Measurements from ENCODE around the gene PAX2. TPM values are rescaled to one million over a fixed set of nuclear protein-coding genes. Genes with fewer than 3 reads are reported as not detected.

Gene PAX2
- total RNA-seq, 1 experiment from 2014 or later = not detected

- H3K79me2 ChIP-seq (ENCODE audit: insufficient read depth, low read length) = no peaks in the 10 kb centered on the region
- peak overlapping the region; percentile 11 for H3K4me2 ChIP-seq (ENCODE audit: insufficient read depth, insufficient read length, low read length)
- peaks cover 30 to 69% of the 10 kb centered on the region in 2 experiments for H3K4me1 Mint-ChIP-seq
- no peak overlapping the region for H3T11ph ChIP-seq (ENCODE audit: low read length)
- H3K27ac ChIP-seq (ENCODE audit: insufficient read length, low read depth, low read length) = no peak overlapping the region
- peaks cover 85% of the 10 kb centered on the region for H3K27me3 ChIP-seq (ENCODE audit: insufficient read depth, low read length)
- H2BK12ac ChIP-seq (ENCODE audit: insufficient read length, low read depth, low read length) = no peak overlapping the region
- no CpG with 5 or more reads among the region's 65 CpGs for whole genome bisulfite sequencing (ENCODE audit: extremely low coverage, insufficient read length, low lambda C conversion rate)
- H3K4me1 ChIP-seq (ENCODE audit: insufficient read depth, low read length) = no peaks in the 10 kb centered on the region
- no peak overlapping the region for H2AK5ac ChIP-seq (ENCODE audit: insufficient read length, low read length)
- no peaks in the 10 kb centered on the region for H3K79me1 ChIP-seq (ENCODE audit: insufficient read depth, low read depth, low read length, poor library complexity, severe bottlenecking)
- H3K36me3 Mint-ChIP-seq (ENCODE audit: insufficient read depth in 1 of 3, low read depth in 3 of 3) = 0 out of 7 replicates have a peak, but pooled peaks cover 0 to 1% (median 0%) of the 10 kb centered on the region in 3 experiments
- no peak overlapping the region for H3K4ac ChIP-seq (ENCODE audit: low read depth, low read length)
- H3K9me3 Mint-ChIP-seq = peaks cover 3 to 9% of the 10 kb centered on the region in 2 experiments; a peak in 4 of 5 replicates
- H4K20me1 ChIP-seq (ENCODE audit: control insufficient read depth, insufficient read depth, insufficient read length) = peaks cover 3% of the 10 kb centered on the region
- H3K23me2 ChIP-seq (ENCODE audit: insufficient read length, low read depth, low read length, poor library complexity, severe bottlenecking) = peaks cover 8% of the 10 kb centered on the region
- no peak overlapping the region for H3K27ac Mint-ChIP-seq
- H3K56ac ChIP-seq (ENCODE audit: insufficient read length, low read depth, low read length) = no peak overlapping the region
- no peak overlapping the region for H3K18ac ChIP-seq (ENCODE audit: insufficient read length, low read depth, low read length)
- H2BK20ac ChIP-seq (ENCODE audit: low read depth, low read length, poor library complexity, severe bottlenecking) = no peak overlapping the region
- H3K27me3 Mint-ChIP-seq (ENCODE audit: low read depth) = peaks cover 100% of the 10 kb centered on the region
- H4K5ac ChIP-seq (ENCODE audit: insufficient read length, low read depth, low read length) = no peak overlapping the region
- no peak overlapping the region for H4K91ac ChIP-seq (ENCODE audit: insufficient read length, low read depth, low read length)
- no peak overlapping the region for H3K14ac ChIP-seq (ENCODE audit: insufficient read depth, low read length)
- H3K9me3 ChIP-seq (ENCODE audit: control insufficient read depth, low read depth, low read length) = no peaks in the 10 kb centered on the region
- no peak overlapping the region for H3K9ac ChIP-seq (ENCODE audit: extremely low read depth, insufficient read length, low read length)
- no peak overlapping the region for H2AFZ ChIP-seq (ENCODE audit: low read length)
- no peak overlapping the region for H2BK5ac ChIP-seq (ENCODE audit: insufficient read length, low read length)
- TF ChIP-seq CTCF (conservative IDR thresholded peaks at IDR 0.05) = no peak
- no peak overlapping the region for H2BK15ac ChIP-seq (ENCODE audit: low read depth, low read length)
- H3K4me3 Mint-ChIP-seq = peak overlapping the region; percentile 17 to 76; a peak in 4 of 5 replicates
- no peak overlapping the region for H4K8ac ChIP-seq (replicated peaks; ENCODE audit: insufficient read length, low read depth, low read length)
- no peak for DNase-seq
- H3K23ac ChIP-seq (ENCODE audit: insufficient read length, low read depth, low read length) = no peak overlapping the region
- H2BK120ac ChIP-seq (ENCODE audit: low read depth, low read length, poor library complexity, severe bottlenecking) = no peak overlapping the region
Measured at GRCh38 chr10:100744136-100744986, 1.0 kb upstream of the PAX2 start.
